ENCODE results near the gene CXCR6. TPM values are rescaled to one million over a fixed set of nuclear protein-coding genes. Genes with fewer than 3 reads are reported as not detected.

CXCR6 gene
- 0.69 TPM for polyA plus RNA-seq

- Mint-ChIP-seq H3K36me3 (peaks cover 9% of the 10 kb centered on the region), H3K4me3 (peak within 1 kb of the TSS in 1 of 4 donors; percentile 25), H3K27ac (peak within 1 kb of the TSS in 1 of 3 donors; percentile 53)
Measured at GRCh38 chr3:45943207-45943846, at the start of gene CXCR6. TSS of gene CXCR6 (plus strand) at chr3:45943464. CDS start at chr3:45946482, 3,018 bp downstream.

GRCh38 chr3:45894015-45894414, 49.2 kb upstream of the CXCR6 start:
- Mint-ChIP-seq H3K27ac (peak overlapping the region in 2 of 3 donors; percentile 27 to 36), H3K4me3 (peak overlapping the region in 2 of 4 donors; percentile 13 to 73), H3K36me3 (no peaks in the 10 kb centered on the region), H3K27me3 (peaks cover 5% of the 10 kb centered on the region), H3K4me1 (peaks cover 14 to 26% (median 24%) of the 10 kb centered on the region in 3 donors), H3K9me3 (no peaks in the 10 kb centered on the region)

More at GRCh38 chr3:45943207-45943846, at the start of gene CXCR6:
- peaks cover 0 to 6% (median 2%) of the 10 kb centered on the region in 3 donors for H3K4me1 Mint-ChIP-seq
- H3K27me3 Mint-ChIP-seq: no peaks in the 10 kb centered on the region
- no peaks in the 10 kb centered on the region for H3K9me3 Mint-ChIP-seq

- no peaks in the 10 kb centered on the region for H3K9me3 Mint-ChIP-seq
- no peak overlapping the region for H3K27ac Mint-ChIP-seq
- no peak overlapping the region for H3K4me3 Mint-ChIP-seq
- H3K4me1 Mint-ChIP-seq: peaks cover 8 to 17% (median 15%) of the 10 kb centered on the region in 3 donors
- peaks cover 3% of the 10 kb centered on the region for H3K36me3 Mint-ChIP-seq
- peaks cover 5% of the 10 kb centered on the region for H3K27me3 Mint-ChIP-seq
Measured at GRCh38 chr3:45895686-45896468, 47.4 kb upstream of the CXCR6 start.

GRCh38 chr3:45896956-45897355, 46.3 kb upstream of the CXCR6 start:
- no peak overlapping the region for H3K4me3 Mint-ChIP-seq
- peaks cover 2% of the 10 kb centered on the region for H3K27me3 Mint-ChIP-seq
- H3K36me3 Mint-ChIP-seq: peaks cover 9% of the 10 kb centered on the region
- H3K9me3 Mint-ChIP-seq: no peaks in the 10 kb centered on the region
- no peak overlapping the region for H3K27ac Mint-ChIP-seq
- peaks cover 8 to 17% (median 13%) of the 10 kb centered on the region in 3 donors for H3K4me1 Mint-ChIP-seq

- Mint-ChIP-seq H3K4me3 (peak overlapping the region in 1 of 4 donors; percentile 4), H3K27me3 (no peaks in the 10 kb centered on the region), H3K36me3 (peaks cover 12% of the 10 kb centered on the region), H3K27ac (peak overlapping the region in 2 of 3 donors; percentile 8 to 26), H3K4me1 (peaks cover 6 to 20% (median 17%) of the 10 kb centered on the region in 3 donors), H3K9me3 (no peaks in the 10 kb centered on the region)
Measured at GRCh38 chr3:45904931-45905330, 38.3 kb upstream of the CXCR6 start.

GRCh38 chr3:45905755-45906154, 37.5 kb upstream of the CXCR6 start:
- Mint-ChIP-seq H3K36me3 (peaks cover 10% of the 10 kb centered on the region), H3K4me1 (peaks cover 8 to 25% (median 22%) of the 10 kb centered on the region in 3 donors), H3K27ac (peak overlapping the region in 1 of 3 donors; percentile 48), H3K4me3 (peak overlapping the region in 1 of 4 donors; percentile 24), H3K9me3 (no peaks in the 10 kb centered on the region), H3K27me3 (no peaks in the 10 kb centered on the region)

- Mint-ChIP-seq H3K27ac (no peak overlapping the region), H3K27me3 (no peaks in the 10 kb centered on the region), H3K36me3 (peaks cover 4% of the 10 kb centered on the region), H3K9me3 (no peaks in the 10 kb centered on the region), H3K4me3 (no peak overlapping the region), H3K4me1 (peaks cover 10 to 25% (median 22%) of the 10 kb centered on the region in 3 donors)
Measured at GRCh38 chr3:45906681-45907407, 36.4 kb upstream of the CXCR6 start.

GRCh38 chr3:45907769-45908705, 35.2 kb upstream of the CXCR6 start:
- H3K36me3 Mint-ChIP-seq: peaks cover 4% of the 10 kb centered on the region
- H3K4me1 Mint-ChIP-seq: peaks cover 12 to 25% (median 22%) of the 10 kb centered on the region in 3 donors
- no peaks in the 10 kb centered on the region for H3K27me3 Mint-ChIP-seq
- no peaks in the 10 kb centered on the region for H3K9me3 Mint-ChIP-seq
- H3K27ac Mint-ChIP-seq: no peak overlapping the region
- H3K4me3 Mint-ChIP-seq: peak overlapping the region in 1 of 4 donors; percentile 3

GRCh38 chr3:45908761-45909160, 34.5 kb upstream of the CXCR6 start:
- Mint-ChIP-seq H3K27me3 (no peaks in the 10 kb centered on the region), H3K36me3 (peaks cover 4% of the 10 kb centered on the region), H3K9me3 (no peaks in the 10 kb centered on the region), H3K27ac (no peak overlapping the region), H3K4me3 (no peak overlapping the region), H3K4me1 (peaks cover 12 to 25% (median 22%) of the 10 kb centered on the region in 3 donors)

GRCh38 chr3:45909542-45909941, 33.7 kb upstream of the CXCR6 start:
- peak overlapping the region in 1 of 3 donors; percentile 69 for H3K27ac Mint-ChIP-seq
- H3K36me3 Mint-ChIP-seq: peaks cover 4% of the 10 kb centered on the region
- peak overlapping the region in 2 of 4 donors; percentile 4 to 56 for H3K4me3 Mint-ChIP-seq
- H3K4me1 Mint-ChIP-seq: peaks cover 12 to 25% (median 22%) of the 10 kb centered on the region in 3 donors
- no peaks in the 10 kb centered on the region for H3K27me3 Mint-ChIP-seq
- no peaks in the 10 kb centered on the region for H3K9me3 Mint-ChIP-seq

GRCh38 chr3:45910892-45911291, 32.4 kb upstream of the CXCR6 start:
- Mint-ChIP-seq H3K4me1 (peaks cover 14 to 26% (median 23%) of the 10 kb centered on the region in 3 donors), H3K4me3 (no peak overlapping the region), H3K27ac (no peak overlapping the region)

GRCh38 chr3:45911511-45912226, 31.6 kb upstream of the CXCR6 start:
- Mint-ChIP-seq H3K27ac (peak overlapping the region in 1 of 3 donors; percentile 2), H3K36me3 (peaks cover 4% of the 10 kb centered on the region), H3K4me3 (peak overlapping the region in 1 of 4 donors; percentile 2), H3K9me3 (no peaks in the 10 kb centered on the region), H3K4me1 (peaks cover 17 to 31% (median 26%) of the 10 kb centered on the region in 3 donors), H3K27me3 (no peaks in the 10 kb centered on the region)

More at GRCh38 chr3:45910892-45911291, 32.4 kb upstream of the CXCR6 start:
- Mint-ChIP-seq H3K36me3 (peaks cover 4% of the 10 kb centered on the region), H3K27me3 (no peaks in the 10 kb centered on the region), H3K9me3 (no peaks in the 10 kb centered on the region)

- H3K4me1 Mint-ChIP-seq: peaks cover 17 to 32% (median 25%) of the 10 kb centered on the region in 3 donors
- peaks cover 3% of the 10 kb centered on the region for H3K36me3 Mint-ChIP-seq
- H3K27ac Mint-ChIP-seq: peak overlapping the region in 1 of 3 donors; percentile 2
- H3K9me3 Mint-ChIP-seq: no peaks in the 10 kb centered on the region
- H3K27me3 Mint-ChIP-seq: no peaks in the 10 kb centered on the region
- peak overlapping the region in 1 of 4 donors; percentile 2 for H3K4me3 Mint-ChIP-seq
Measured at GRCh38 chr3:45912435-45912834, 30.8 kb upstream of the CXCR6 start.

All from IgD-negative memory B cell (primary cell).